ENCODE data around the gene ACSS1. TPM values are rescaled to one million over a fixed set of nuclear protein-coding genes. Genes with fewer than 3 reads are reported as not detected.

ACSS1 gene
- total RNA-seq, 1 experiment from 2014 or later: 1.5 TPM

DNA sequence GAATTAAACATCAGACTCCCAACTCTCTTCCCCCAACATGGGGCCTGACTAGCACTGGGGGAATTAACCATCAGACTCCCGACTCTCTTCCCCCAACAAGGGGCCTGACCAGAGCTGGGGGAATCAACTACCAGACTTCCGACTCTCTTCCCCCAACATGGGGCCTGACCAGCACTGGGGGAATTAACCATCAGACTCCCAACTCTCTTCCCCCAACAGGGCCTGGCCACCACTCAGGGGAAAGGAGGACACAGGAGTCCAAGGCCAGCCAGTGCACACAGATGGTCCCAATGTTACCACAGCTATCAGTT lies 95.8 kb downstream of the ACSS1 start:
- no peak overlapping the region for H3K4me3 Mint-ChIP-seq

DNA sequence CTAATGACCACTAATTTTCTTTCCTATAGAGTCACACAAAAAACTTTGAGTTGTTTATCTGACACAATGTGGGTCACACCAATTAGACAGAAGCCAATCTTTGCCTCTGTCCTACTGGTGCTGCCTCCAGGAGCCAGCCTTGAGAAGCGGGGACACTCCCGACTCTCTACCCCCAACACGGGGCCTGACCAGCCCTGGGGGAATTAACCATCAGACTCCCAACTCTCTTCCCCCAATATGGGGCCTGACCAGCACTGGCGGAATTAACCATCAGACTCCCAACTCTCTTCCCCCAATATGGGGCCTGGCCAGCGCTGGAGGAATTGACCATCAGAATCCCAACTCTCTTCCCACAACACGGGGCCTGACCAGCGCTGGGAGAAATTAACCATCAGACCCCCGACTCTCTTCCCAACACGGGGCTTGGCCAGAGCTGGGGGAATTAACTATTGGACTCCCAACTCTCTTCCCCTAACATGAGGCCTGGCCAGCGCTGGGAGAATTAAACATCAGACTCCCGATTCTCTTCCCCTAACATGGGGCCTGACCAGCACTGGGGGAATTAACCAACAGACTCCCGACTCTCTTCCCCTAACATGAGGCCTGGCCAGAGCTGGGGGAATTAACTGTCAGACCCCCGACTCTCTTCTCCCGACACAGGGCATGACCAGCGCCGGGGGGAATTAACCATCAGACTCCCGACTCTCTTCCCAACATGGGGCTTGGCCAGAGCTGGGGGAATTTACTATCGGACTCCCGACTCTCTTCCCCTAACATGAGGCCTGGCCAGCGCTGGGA lies 96.4 kb downstream of the ACSS1 start:
- Mint-ChIP-seq H3K27ac (no peak overlapping the region), H3K27me3 (ENCODE audit: low read depth) (no peaks in the 10 kb centered on the region), H3K9me3 (no peaks in the 10 kb centered on the region), H3K4me1 (no peaks in the 10 kb centered on the region), H3K4me3 (no peak overlapping the region), H3K36me3 (peaks cover 25% of the 10 kb centered on the region)
- no peak for ATAC-seq
- no peak for DNase-seq (ENCODE audit: low spot score)
- ChIA-PET POLR2A (no interaction called here), CTCF (no interaction called here)
- TF ChIP-seq TEAD1 (CRISPR knock-in tag; IDR thresholded peaks at IDR 0.05) (no peak), MYBL2 (CRISPR knock-in tag; IDR thresholded peaks at IDR 0.05) (no peak), SOX15 (CRISPR knock-in tag; IDR thresholded peaks at IDR 0.05) (no peak), SMAD4 (CRISPR knock-in tag; IDR thresholded peaks at IDR 0.05) (no peak)
- TF ChIP-seq, protein P1, sequence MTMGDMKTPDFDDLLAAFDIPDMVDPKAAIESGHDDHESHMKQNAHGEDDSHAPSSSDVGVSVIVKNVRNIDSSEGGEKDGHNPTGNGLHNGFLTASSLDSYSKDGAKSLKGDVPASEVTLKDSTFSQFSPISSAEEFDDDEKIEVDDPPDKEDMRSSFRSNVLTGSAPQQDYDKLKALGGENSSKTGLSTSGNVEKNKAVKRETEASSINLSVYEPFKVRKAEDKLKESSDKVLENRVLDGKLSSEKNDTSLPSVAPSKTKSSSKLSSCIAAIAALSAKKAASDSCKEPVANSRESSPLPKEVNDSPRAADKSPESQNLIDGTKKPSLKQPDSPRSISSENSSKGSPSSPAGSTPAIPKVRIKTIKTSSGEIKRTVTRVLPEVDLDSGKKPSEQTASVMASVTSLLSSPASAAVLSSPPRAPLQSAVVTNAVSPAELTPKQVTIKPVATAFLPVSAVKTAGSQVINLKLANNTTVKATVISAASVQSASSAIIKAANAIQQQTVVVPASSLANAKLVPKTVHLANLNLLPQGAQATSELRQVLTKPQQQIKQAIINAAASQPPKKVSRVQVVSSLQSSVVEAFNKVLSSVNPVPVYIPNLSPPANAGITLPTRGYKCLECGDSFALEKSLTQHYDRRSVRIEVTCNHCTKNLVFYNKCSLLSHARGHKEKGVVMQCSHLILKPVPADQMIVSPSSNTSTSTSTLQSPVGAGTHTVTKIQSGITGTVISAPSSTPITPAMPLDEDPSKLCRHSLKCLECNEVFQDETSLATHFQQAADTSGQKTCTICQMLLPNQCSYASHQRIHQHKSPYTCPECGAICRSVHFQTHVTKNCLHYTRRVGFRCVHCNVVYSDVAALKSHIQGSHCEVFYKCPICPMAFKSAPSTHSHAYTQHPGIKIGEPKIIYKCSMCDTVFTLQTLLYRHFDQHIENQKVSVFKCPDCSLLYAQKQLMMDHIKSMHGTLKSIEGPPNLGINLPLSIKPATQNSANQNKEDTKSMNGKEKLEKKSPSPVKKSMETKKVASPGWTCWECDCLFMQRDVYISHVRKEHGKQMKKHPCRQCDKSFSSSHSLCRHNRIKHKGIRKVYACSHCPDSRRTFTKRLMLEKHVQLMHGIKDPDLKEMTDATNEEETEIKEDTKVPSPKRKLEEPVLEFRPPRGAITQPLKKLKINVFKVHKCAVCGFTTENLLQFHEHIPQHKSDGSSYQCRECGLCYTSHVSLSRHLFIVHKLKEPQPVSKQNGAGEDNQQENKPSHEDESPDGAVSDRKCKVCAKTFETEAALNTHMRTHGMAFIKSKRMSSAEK (CRISPR knock-in tag; IDR thresholded peaks at IDR 0.05; ENCODE audit: borderline replicate concordance): no peak
- TF ChIP-seq, protein P2, sequence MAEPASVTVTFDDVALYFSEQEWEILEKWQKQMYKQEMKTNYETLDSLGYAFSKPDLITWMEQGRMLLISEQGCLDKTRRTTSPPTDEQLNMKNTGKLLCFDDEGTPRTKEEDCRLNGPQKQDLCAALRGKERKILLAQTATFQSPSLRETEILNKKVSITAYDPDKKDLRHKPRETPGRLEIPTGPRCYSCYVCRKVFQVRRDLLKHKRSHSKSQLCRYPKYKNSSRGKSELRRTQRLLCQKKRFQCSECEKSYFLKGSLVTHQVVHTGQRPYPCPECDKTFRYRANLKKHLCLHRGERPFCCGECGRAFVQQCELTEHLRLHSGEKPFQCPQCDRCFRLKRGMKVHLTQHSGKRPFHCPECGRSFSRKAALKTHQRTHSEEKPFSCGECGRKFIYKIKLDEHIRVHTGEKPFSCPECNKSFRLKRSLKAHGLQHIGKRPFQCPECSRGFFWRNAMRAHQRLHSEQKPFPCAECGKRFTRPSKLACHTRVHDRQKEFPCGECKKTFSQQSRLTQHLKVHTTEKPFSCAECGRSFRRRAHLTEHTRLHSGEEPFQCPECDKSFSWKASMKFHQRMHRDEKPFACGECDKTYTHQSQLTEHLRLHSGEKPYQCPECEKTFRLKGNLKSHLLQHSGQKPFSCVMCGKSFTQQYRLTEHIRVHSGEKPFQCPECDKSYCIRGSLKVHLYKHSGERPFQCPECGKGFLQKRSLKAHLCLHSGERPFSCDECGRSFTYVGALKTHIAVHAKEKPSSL (CRISPR knock-in tag; conservative IDR thresholded peaks at IDR 0.05): no peak
- TF ChIP-seq, protein P3, sequence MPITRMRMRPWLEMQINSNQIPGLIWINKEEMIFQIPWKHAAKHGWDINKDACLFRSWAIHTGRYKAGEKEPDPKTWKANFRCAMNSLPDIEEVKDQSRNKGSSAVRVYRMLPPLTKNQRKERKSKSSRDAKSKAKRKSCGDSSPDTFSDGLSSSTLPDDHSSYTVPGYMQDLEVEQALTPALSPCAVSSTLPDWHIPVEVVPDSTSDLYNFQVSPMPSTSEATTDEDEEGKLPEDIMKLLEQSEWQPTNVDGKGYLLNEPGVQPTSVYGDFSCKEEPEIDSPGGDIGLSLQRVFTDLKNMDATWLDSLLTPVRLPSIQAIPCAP (CRISPR knock-in tag; IDR thresholded peaks at IDR 0.05): no peak

More for the DNA sequence above, 95.8 kb downstream of the ACSS1 start:
- ATAC-seq (no peak), DNase-seq (ENCODE audit: low spot score) (no peak)
- ChIA-PET POLR2A (no interaction called here), CTCF (no interaction called here)
- TF ChIP-seq, protein P4, sequence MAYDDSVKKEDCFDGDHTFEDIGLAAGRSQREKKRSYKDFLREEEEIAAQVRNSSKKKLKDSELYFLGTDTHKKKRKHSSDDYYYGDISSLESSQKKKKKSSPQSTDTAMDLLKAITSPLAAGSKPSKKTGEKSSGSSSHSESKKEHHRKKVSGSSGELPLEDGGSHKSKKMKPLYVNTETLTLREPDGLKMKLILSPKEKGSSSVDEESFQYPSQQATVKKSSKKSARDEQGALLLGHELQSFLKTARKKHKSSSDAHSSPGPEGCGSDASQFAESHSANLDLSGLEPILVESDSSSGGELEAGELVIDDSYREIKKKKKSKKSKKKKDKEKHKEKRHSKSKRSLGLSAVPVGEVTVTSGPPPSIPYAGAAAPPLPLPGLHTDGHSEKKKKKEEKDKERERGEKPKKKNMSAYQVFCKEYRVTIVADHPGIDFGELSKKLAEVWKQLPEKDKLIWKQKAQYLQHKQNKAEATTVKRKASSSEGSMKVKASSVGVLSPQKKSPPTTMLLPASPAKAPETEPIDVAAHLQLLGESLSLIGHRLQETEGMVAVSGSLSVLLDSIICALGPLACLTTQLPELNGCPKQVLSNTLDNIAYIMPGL (CRISPR knock-in tag; IDR thresholded peaks at IDR 0.05): no peak
- TF ChIP-seq SMAD3 (CRISPR knock-in tag; IDR thresholded peaks at IDR 0.05; ENCODE audit: borderline replicate concordance) (no peak), TCF7 (CRISPR knock-in tag; IDR thresholded peaks at IDR 0.05; ENCODE audit: low read depth) (no peak), ZNF263 (CRISPR knock-in tag; IDR thresholded peaks at IDR 0.05; ENCODE audit: low read depth) (no peak)
- TF ChIP-seq, protein P5, sequence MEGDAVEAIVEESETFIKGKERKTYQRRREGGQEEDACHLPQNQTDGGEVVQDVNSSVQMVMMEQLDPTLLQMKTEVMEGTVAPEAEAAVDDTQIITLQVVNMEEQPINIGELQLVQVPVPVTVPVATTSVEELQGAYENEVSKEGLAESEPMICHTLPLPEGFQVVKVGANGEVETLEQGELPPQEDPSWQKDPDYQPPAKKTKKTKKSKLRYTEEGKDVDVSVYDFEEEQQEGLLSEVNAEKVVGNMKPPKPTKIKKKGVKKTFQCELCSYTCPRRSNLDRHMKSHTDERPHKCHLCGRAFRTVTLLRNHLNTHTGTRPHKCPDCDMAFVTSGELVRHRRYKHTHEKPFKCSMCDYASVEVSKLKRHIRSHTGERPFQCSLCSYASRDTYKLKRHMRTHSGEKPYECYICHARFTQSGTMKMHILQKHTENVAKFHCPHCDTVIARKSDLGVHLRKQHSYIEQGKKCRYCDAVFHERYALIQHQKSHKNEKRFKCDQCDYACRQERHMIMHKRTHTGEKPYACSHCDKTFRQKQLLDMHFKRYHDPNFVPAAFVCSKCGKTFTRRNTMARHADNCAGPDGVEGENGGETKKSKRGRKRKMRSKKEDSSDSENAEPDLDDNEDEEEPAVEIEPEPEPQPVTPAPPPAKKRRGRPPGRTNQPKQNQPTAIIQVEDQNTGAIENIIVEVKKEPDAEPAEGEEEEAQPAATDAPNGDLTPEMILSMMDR (IDR thresholded peaks at IDR 0.05): no peak
- TF ChIP-seq, protein P6, sequence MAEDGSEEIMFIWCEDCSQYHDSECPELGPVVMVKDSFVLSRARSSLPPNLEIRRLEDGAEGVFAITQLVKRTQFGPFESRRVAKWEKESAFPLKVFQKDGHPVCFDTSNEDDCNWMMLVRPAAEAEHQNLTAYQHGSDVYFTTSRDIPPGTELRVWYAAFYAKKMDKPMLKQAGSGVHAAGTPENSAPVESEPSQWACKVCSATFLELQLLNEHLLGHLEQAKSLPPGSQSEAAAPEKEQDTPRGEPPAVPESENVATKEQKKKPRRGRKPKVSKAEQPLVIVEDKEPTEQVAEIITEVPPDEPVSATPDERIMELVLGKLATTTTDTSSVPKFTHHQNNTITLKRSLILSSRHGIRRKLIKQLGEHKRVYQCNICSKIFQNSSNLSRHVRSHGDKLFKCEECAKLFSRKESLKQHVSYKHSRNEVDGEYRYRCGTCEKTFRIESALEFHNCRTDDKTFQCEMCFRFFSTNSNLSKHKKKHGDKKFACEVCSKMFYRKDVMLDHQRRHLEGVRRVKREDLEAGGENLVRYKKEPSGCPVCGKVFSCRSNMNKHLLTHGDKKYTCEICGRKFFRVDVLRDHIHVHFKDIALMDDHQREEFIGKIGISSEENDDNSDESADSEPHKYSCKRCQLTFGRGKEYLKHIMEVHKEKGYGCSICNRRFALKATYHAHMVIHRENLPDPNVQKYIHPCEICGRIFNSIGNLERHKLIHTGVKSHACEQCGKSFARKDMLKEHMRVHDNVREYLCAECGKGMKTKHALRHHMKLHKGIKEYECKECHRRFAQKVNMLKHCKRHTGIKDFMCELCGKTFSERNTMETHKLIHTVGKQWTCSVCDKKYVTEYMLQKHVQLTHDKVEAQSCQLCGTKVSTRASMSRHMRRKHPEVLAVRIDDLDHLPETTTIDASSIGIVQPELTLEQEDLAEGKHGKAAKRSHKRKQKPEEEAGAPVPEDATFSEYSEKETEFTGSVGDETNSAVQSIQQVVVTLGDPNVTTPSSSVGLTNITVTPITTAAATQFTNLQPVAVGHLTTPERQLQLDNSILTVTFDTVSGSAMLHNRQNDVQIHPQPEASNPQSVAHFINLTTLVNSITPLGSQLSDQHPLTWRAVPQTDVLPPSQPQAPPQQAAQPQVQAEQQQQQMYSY (CRISPR knock-in tag; IDR thresholded peaks at IDR 0.05): no peak
- TF ChIP-seq, protein P7, sequence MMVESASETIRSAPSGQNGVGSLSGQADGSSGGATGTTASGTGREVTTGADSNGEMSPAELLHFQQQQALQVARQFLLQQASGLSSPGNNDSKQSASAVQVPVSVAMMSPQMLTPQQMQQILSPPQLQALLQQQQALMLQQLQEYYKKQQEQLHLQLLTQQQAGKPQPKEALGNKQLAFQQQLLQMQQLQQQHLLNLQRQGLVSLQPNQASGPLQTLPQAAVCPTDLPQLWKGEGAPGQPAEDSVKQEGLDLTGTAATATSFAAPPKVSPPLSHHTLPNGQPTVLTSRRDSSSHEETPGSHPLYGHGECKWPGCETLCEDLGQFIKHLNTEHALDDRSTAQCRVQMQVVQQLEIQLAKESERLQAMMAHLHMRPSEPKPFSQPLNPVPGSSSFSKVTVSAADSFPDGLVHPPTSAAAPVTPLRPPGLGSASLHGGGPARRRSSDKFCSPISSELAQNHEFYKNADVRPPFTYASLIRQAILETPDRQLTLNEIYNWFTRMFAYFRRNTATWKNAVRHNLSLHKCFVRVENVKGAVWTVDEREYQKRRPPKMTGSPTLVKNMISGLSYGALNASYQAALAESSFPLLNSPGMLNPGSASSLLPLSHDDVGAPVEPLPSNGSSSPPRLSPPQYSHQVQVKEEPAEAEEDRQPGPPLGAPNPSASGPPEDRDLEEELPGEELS (CRISPR knock-in tag; IDR thresholded peaks at IDR 0.05): no peak
- Mint-ChIP-seq H3K9me3 (no peaks in the 10 kb centered on the region), H3K4me1 (no peaks in the 10 kb centered on the region), H3K36me3 (peaks cover 25% of the 10 kb centered on the region), H3K27ac (no peak overlapping the region), H3K27me3 (ENCODE audit: low read depth) (no peaks in the 10 kb centered on the region)

Data from WTC11 (cell line).